Caco-2 (cell line): ENCODE data around the gene STAB1. TPM values are rescaled to one million over a fixed set of nuclear protein-coding genes. Genes with fewer than 3 reads are reported as not detected.

ENCODE experiments used
- BruUV-seq: library from RNA; stranded (reverse); fragments of 400-500 nt; replicated peaks from 2 replicates; lab custom pipeline; 2021; lab: Mats Ljungman, UMichigan
- CTCF ChIA-PET: fragments of 300-600 bp; sonication (Branson Sonifier 250); formaldehyde crosslinking; loops from one replicate; lab custom pipeline; 2022; ENCODE audit warnings: antibody characterized with exemption; lab: Charles Lee
- POLR2A ChIA-PET: fragments of 300-600 bp; sonication (Branson Sonifier 250); formaldehyde crosslinking; loops from one replicate; lab custom pipeline; 2022; ENCODE audit warnings: antibody characterized with exemption; lab: Charles Lee
- DNase-seq, 2 experiments: peaks; one replicate each; pipeline versions ENCODE4 v3.0.0 to v3.0.0-alpha.2; 2020 to 2022
- H3K27me3 ChIP-seq: replicated peaks from 2 replicates; pipeline ENCODE4 v1.6.0; 2011; ENCODE audit warnings: low read length; ENCODE audit not compliant: control insufficient read depth, insufficient read depth
- H3K36me3 ChIP-seq: 2 replicates; pipeline ENCODE4 v1.5.1; 2011; ENCODE audit warnings: low read length; ENCODE audit not compliant: control insufficient read depth, insufficient read depth
- H3K4me1 ChIP-seq: fragments of 250-450 bp; sonication (Bioruptor Pico); 2 replicates; pipeline ENCODE4 v1.5.1; 2020; ENCODE audit warnings: mild to moderate bottlenecking
- H3K4me3 ChIP-seq: 2 replicates; pipeline ENCODE4 v1.5.1; 2011; ENCODE audit warnings: low read depth, mild to moderate bottlenecking, control low read depth, low read length
- H3K9me3 ChIP-seq: fragments of 250-450 bp; sonication (Bioruptor Pico); 2 replicates; pipeline ENCODE4 v1.5.1; 2020; ENCODE audit warnings: mild to moderate bottlenecking, moderate library complexity
- H3K27ac Mint-ChIP-seq: one replicate; pipeline ENCODE4 v1.8.0; 2022; ENCODE audit warnings: mixed read lengths; ENCODE audit not compliant: unreplicated experiment
- H3K27me3 Mint-ChIP-seq: one replicate; pipeline ENCODE4 v1.8.0; 2022; ENCODE audit warnings: mixed read lengths; ENCODE audit not compliant: insufficient read depth, unreplicated experiment
- H3K36me3 Mint-ChIP-seq: one replicate; pipeline ENCODE4 v1.8.0; 2022; ENCODE audit warnings: mild to moderate bottlenecking, mixed read lengths; ENCODE audit not compliant: insufficient read depth, unreplicated experiment
- H3K4me1 Mint-ChIP-seq: one replicate; pipeline ENCODE4 v1.8.0; 2022; ENCODE audit warnings: low read depth, mixed read lengths; ENCODE audit not compliant: unreplicated experiment
- H3K4me3 Mint-ChIP-seq: one replicate; pipeline ENCODE4 v1.8.0; 2022; ENCODE audit warnings: mild to moderate bottlenecking, moderate library complexity, mixed read lengths; ENCODE audit not compliant: unreplicated experiment
- H3K9me3 Mint-ChIP-seq: one replicate; pipeline ENCODE4 v1.8.0; 2022; ENCODE audit warnings: mixed read lengths; ENCODE audit not compliant: unreplicated experiment
- CTCF ChIP-seq, 2 experiments: fragments of 200-600 bp in 1 of 2; IDR thresholded peaks; 1 replicate in 1 of 2; 2 replicates in 1 of 2; pipeline versions ENCODE4 v1.5.1 to v1.8.0; 2011 to 2022; ENCODE audit warnings: antibody characterized with exemption in 1 of 2, control low read depth in 1 of 2, inconsistent platforms in 1 of 2, low read depth in 1 of 2, low read length in 1 of 2, mild to moderate bottlenecking in 1 of 2, moderate library complexity in 1 of 2; ENCODE audit not compliant: insufficient read depth in 1 of 2, severe bottlenecking in 1 of 2, unreplicated experiment in 1 of 2
- intact Hi-C: fragments of 100-400 bp; cut with micrococcal nuclease; formaldehyde crosslinking; loops from one replicate; pipeline ENCODE4 v1.10.0; 2022; ENCODE audit not compliant: unreplicated experiment
- total RNA-seq: library from RNA; stranded (reverse); gene quantifications from 2 replicates; pipeline ENCODE4 v1.2.3, GENCODE V29; 2022

STAB1 gene
- total RNA-seq, 1 experiment from 2014 or later = 0.39 TPM

- H3K36me3 ChIP-seq = no peaks in the 10 kb centered on the region
- CTCF ChIA-PET = no interaction called here
- DNase-seq = no peak
- POLR2A ChIA-PET = no interaction called here
- H3K27me3 ChIP-seq = no peaks in the 10 kb centered on the region
- H3K4me3 Mint-ChIP-seq = no peak overlapping the region
- H3K4me1 ChIP-seq = peaks cover 62% of the 10 kb centered on the region
- peaks cover 41% of the 10 kb centered on the region for H3K4me1 Mint-ChIP-seq
- BruUV-seq = no TSS peak
- no peaks in the 10 kb centered on the region for H3K9me3 Mint-ChIP-seq
- H3K27ac Mint-ChIP-seq = peak overlapping the region; percentile 77
- no peaks in the 10 kb centered on the region for H3K27me3 Mint-ChIP-seq
- no peak for TF ChIP-seq CTCF (IDR thresholded peaks at IDR 0.05; ENCODE audit: insufficient read depth in 1 of 2, low read depth in 1 of 2, low read length in 1 of 2, severe bottlenecking in 1 of 2, unreplicated experiment in 1 of 2)
- H3K9me3 ChIP-seq = no peaks in the 10 kb centered on the region
- intact Hi-C loops = loop anchor here (10.0 kb wide), 1 partner anchor 84 kb away; the partner anchor contains the start of genes NT5DC2 and UQCC5
- no peak overlapping the region for H3K4me3 ChIP-seq
- H3K36me3 Mint-ChIP-seq = peaks cover 6% of the 10 kb centered on the region
Observed at GRCh38 chr3:52450489-52451236, 44.5 kb upstream of the STAB1 start.

GRCh38 chr3:52451237-52452083 lies 43.7 kb upstream of the STAB1 start:
- Histone ChIP-seq H3K9me3 (no peaks in the 10 kb centered on the region), H3K4me1 (peaks cover 67% of the 10 kb centered on the region), H3K27me3 (no peaks in the 10 kb centered on the region), H3K4me3 (no peak overlapping the region), H3K36me3 (no peaks in the 10 kb centered on the region)
- DNase-seq = peak; percentile 40 to 63
- TF ChIP-seq CTCF (IDR thresholded peaks at IDR 0.05; ENCODE audit: insufficient read depth in 1 of 2, low read depth in 1 of 2, low read length in 1 of 2, severe bottlenecking in 1 of 2, unreplicated experiment in 1 of 2) = peak in 1 of 2 experiments; percentile 2
- H3K27me3 Mint-ChIP-seq = no peaks in the 10 kb centered on the region
- H3K27ac Mint-ChIP-seq = peak overlapping the region; percentile 77
- intact Hi-C loops = loop anchor here (10.0 kb wide), 1 partner anchor 83 kb away; the partner anchor contains the start of genes NT5DC2 and UQCC5
- BruUV-seq = no TSS peak
- H3K4me3 Mint-ChIP-seq = no peak overlapping the region
- H3K9me3 Mint-ChIP-seq = no peaks in the 10 kb centered on the region
- ChIA-PET POLR2A (no interaction called here), CTCF (interaction anchor here (0.7 kb wide), 1 partner anchor 15 kb away, joined by 3 read pairs; no protein-coding TSS in a partner anchor)
- H3K36me3 Mint-ChIP-seq = peaks cover 6% of the 10 kb centered on the region
- peaks cover 44% of the 10 kb centered on the region for H3K4me1 Mint-ChIP-seq

- H3K4me3 Mint-ChIP-seq = no peak overlapping the region
- no peak for TF ChIP-seq CTCF (IDR thresholded peaks at IDR 0.05; ENCODE audit: insufficient read depth in 1 of 2, low read depth in 1 of 2, low read length in 1 of 2, severe bottlenecking in 1 of 2, unreplicated experiment in 1 of 2)
- H3K9me3 ChIP-seq = no peaks in the 10 kb centered on the region
- H3K27ac Mint-ChIP-seq = no peak overlapping the region
- H3K36me3 Mint-ChIP-seq = peaks cover 5% of the 10 kb centered on the region
- ChIA-PET POLR2A (interaction anchor here (0.7 kb wide), 1 partner anchor 81 kb away, joined by 3 read pairs; no protein-coding TSS in a partner anchor), CTCF (no interaction called here)
- no peak overlapping the region for H3K4me3 ChIP-seq
- H3K36me3 ChIP-seq = no peaks in the 10 kb centered on the region
- no peaks in the 10 kb centered on the region for H3K9me3 Mint-ChIP-seq
- H3K27me3 Mint-ChIP-seq = no peaks in the 10 kb centered on the region
- no peaks in the 10 kb centered on the region for H3K27me3 ChIP-seq
- DNase-seq = no peak
- peaks cover 70% of the 10 kb centered on the region for H3K4me1 ChIP-seq
- BruUV-seq = no TSS peak
- H3K4me1 Mint-ChIP-seq = peaks cover 48% of the 10 kb centered on the region
- intact Hi-C loops = loop anchor here (10.0 kb wide), 1 partner anchor 83 kb away; the partner anchor contains the start of genes NT5DC2 and UQCC5
Observed at GRCh38 chr3:52452126-52452525, 43.0 kb upstream of the STAB1 start.
